Mesothelial cell of epicardium (in vitro differentiated cells): ENCODE results near the gene NAPB. TPM values are rescaled to one million over a fixed set of nuclear protein-coding genes. Genes with fewer than 3 reads are reported as not detected.

ENCODE experiments used
- DNase-seq, 2 experiments: peaks; one replicate each; pipeline ENCODE4 v3.0.0; 2021; ENCODE audit warnings: low spot score in 2 of 2; ENCODE audit not compliant: unreplicated experiment in 2 of 2
- H3K27ac Mint-ChIP-seq: 2 replicates; pipeline ENCODE4 v1.8.0; 2021; ENCODE audit warnings: mixed read lengths
- H3K27me3 Mint-ChIP-seq: 2 replicates; pipeline ENCODE4 v1.8.0; 2021; ENCODE audit warnings: low read depth, mixed read lengths
- H3K36me3 Mint-ChIP-seq: 2 replicates; pipeline ENCODE4 v1.8.0; 2021; ENCODE audit warnings: mixed read lengths
- H3K4me1 Mint-ChIP-seq: 2 replicates; pipeline ENCODE4 v1.8.0; 2021; ENCODE audit warnings: mixed read lengths
- H3K4me3 Mint-ChIP-seq: 2 replicates; pipeline ENCODE4 v1.8.0; 2021; ENCODE audit warnings: mild to moderate bottlenecking, moderate library complexity, mixed read lengths
- H3K9me3 Mint-ChIP-seq: 2 replicates; pipeline ENCODE4 v1.8.0; 2021; ENCODE audit warnings: mixed read lengths
- total RNA-seq: library from RNA; stranded (reverse); gene quantifications from 3 replicates; pipeline ENCODE4 v1.2.1, GENCODE V29; 2021
- TF ChIP-seq, protein P1 (sequence below): fragments of 200-600 bp; sonication (generic); IDR thresholded peaks from one replicate; pipeline ENCODE4 v1.5.0; 2021; ENCODE audit warnings: antibody characterized with exemption; ENCODE audit not compliant: unreplicated experiment

The NAPB gene
- total RNA-seq, 1 donor from 2014 or later = 18.0 TPM

DNA sequence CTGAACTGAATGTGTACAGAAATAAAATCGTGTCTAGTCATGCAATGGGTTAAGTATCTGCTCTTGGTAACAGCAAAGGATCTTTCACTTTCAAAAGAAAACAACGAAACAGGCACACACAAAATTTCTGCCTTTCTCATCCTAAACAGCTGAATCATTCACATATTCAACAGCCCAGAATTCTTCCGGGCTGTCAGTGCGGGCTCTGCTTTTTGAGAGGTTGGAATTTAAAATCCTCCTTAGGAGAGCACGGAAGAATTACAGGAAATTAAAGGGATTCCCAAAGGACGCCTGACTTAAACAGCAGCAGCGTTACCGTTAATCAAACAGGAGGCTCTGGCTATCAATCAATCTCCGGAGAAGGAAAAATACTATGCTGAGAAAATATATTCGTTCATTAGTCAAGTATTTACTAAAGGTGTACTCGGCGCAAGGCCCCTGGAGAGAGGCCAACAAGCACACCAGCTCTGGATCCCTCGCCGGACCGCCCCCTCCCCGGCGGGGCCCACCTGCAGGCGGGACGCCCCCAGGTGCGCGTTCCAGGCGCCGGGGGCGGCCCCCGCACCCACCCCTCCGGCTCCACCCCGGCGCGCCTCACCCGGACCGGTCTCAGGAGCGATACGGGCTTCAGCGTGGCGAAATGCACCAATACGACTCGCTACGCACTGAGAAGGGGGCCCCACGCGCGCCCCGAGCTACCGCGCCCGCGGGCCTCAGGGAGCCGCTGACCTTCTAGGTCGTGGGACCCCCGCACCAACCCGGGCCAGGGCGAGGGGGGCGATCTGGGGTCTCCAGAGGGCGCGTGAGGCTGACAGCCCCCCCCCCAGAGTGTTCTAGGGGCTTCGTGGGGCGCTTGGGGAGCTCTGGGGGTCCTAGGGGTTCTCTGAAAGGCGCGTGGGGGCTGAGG is 1.0 kb downstream of the NAPB start:
- Mint-ChIP-seq H3K4me3 (peak overlapping the region; percentile 81), H3K4me1 (peaks cover 21% of the 10 kb centered on the region), H3K27me3 (no peaks in the 10 kb centered on the region), H3K9me3 (no peaks in the 10 kb centered on the region), H3K36me3 (no peaks in the 10 kb centered on the region), H3K27ac (peak overlapping the region; percentile 87)
- DNase-seq = peak; percentile 34 to 55
- TF ChIP-seq, protein P1, sequence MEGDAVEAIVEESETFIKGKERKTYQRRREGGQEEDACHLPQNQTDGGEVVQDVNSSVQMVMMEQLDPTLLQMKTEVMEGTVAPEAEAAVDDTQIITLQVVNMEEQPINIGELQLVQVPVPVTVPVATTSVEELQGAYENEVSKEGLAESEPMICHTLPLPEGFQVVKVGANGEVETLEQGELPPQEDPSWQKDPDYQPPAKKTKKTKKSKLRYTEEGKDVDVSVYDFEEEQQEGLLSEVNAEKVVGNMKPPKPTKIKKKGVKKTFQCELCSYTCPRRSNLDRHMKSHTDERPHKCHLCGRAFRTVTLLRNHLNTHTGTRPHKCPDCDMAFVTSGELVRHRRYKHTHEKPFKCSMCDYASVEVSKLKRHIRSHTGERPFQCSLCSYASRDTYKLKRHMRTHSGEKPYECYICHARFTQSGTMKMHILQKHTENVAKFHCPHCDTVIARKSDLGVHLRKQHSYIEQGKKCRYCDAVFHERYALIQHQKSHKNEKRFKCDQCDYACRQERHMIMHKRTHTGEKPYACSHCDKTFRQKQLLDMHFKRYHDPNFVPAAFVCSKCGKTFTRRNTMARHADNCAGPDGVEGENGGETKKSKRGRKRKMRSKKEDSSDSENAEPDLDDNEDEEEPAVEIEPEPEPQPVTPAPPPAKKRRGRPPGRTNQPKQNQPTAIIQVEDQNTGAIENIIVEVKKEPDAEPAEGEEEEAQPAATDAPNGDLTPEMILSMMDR = no peak

DNA sequence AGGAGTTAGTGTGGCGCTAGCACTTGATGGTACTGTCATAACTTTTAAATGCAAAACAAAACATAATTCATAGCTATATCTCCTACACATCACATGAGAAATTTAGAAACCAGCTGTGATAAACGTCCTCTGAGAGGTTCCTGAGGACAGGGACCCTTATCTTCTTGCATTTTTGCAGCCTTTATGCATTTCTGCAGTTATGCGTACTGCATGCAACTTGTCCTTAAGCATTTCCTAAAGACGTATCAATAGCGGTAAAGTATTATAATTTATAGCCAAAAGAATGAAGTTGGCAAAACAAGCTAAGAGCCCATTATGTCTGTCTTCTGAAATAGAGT is 1.7 kb downstream of the NAPB start:
- peak overlapping the region; percentile 87 for H3K27ac Mint-ChIP-seq
- no peaks in the 10 kb centered on the region for H3K9me3 Mint-ChIP-seq
- TF ChIP-seq, protein P1 = no peak
- no peak for DNase-seq
- H3K36me3 Mint-ChIP-seq = no peaks in the 10 kb centered on the region
- H3K4me1 Mint-ChIP-seq = peaks cover 21% of the 10 kb centered on the region
- H3K27me3 Mint-ChIP-seq = no peaks in the 10 kb centered on the region
- peak overlapping the region; percentile 81 for H3K4me3 Mint-ChIP-seq

DNA sequence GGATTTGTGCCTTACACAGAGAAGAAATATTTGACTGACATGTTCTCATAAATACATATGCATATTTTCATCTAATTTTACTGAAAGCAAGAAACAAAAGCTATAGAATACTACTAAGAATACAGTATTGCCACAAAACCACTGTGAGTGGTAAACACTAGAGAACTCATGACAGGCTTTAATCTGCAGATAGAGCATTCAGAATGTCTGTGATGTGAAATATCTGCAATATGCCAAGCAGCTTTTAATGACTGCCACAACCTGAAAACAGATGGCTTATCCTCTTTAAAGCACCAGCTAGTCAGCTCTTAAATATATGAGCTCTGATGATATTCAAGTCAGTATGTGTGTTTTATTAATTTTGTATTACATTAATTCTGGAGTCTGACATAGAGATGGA is 3.4 kb downstream of the NAPB start:
- Mint-ChIP-seq H3K4me1 (peaks cover 21% of the 10 kb centered on the region), H3K27me3 (no peaks in the 10 kb centered on the region), H3K27ac (no peak overlapping the region), H3K4me3 (no peak overlapping the region), H3K36me3 (no peaks in the 10 kb centered on the region), H3K9me3 (no peaks in the 10 kb centered on the region)
- TF ChIP-seq, protein P1 = no peak
- DNase-seq = no peak

DNA sequence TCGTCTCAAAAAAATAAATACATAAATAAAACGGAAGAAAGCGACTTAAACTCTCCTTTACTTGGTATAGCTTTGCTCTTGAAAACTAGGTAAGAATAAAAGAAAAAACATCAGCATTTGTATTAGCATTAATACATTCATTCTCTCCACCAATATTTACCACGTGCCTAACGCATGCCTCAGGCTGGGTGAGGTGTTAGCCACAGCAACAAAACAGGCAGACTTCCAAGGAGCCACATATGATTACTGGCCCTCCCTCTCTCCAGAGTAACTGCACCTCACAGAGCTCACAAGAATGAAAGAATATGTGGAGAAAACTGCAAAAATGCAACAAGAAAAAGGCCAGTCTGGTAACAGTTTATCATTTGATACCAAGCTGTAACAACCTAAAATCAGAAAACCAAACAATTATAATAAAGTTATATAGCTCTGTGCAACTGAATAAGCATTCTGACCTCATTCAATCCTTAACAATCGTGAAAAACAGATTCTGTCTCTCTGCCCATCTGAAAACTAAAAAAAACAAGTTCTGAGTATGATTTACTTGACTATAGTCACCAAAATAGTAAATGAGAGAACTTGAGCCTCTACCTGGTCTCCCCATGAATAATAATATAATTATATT is 5.2 kb downstream of the NAPB start:
- Mint-ChIP-seq H3K4me3 (no peak overlapping the region), H3K27me3 (no peaks in the 10 kb centered on the region), H3K36me3 (no peaks in the 10 kb centered on the region), H3K27ac (peak overlapping the region; percentile 23), H3K4me1 (peaks cover 30% of the 10 kb centered on the region), H3K9me3 (no peaks in the 10 kb centered on the region)
- TF ChIP-seq, protein P1 = no peak
- no peak for DNase-seq

DNA sequence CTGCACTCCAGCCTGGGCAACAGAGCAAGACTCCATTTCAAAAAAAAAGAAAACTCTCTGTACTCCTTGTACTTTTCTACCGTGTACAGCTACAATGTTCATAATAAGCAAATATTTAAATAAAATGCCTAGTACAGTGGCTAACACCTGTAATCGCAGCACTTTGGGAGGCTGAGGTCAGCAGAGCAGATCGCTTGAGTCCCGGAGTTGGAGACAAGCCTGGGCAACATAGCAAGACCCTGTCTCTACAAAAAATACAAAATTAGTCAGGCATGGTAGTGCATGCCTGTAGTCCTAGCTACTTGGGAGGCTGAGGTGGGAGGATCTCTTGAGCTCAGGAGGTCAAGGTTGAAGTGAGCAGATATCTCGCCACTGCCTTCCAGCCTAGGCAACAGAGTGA is 5.7 kb downstream of the NAPB start:
- Mint-ChIP-seq H3K4me3 (no peak overlapping the region), H3K9me3 (no peaks in the 10 kb centered on the region), H3K27ac (no peak overlapping the region), H3K36me3 (no peaks in the 10 kb centered on the region), H3K27me3 (no peaks in the 10 kb centered on the region), H3K4me1 (peaks cover 34% of the 10 kb centered on the region)
- TF ChIP-seq, protein P1 = no peak
- DNase-seq = no peak
